HG03139 (cell line): Measurements from ENCODE around the gene AZIN2.
A peak's percentile ranks its signal among the peaks of the same experiment; 100 is the strongest.
"Not testable (repeated sequence)": the region's sequence is repeated elsewhere in the genome, so short reads cannot be mapped to it uniquely, and the experiment has no call there.

Experiments
- ATAC-seq: cut with Tn5 transposase; IDR thresholded peaks from one replicate; pipeline ENCODE4 v1.9.1; 2021; ENCODE audit not compliant: unreplicated experiment

AZIN2 gene

GRCh38 chr1:33080885-33081553 is at the start of gene AZIN2:
Gene AZIN2, plus strand, starts transcription at chr1:33081153. Its CDS starts 1,097 bp downstream, at chr1:33082250.
- peak; percentile 85 for ATAC-seq

- ATAC-seq, result no peak
These were observed 49.4 kb upstream of the AZIN2 start for GRCh38 chr1:33031506-33031905.

GRCh38 chr1:33032126-33032869 is 48.7 kb upstream of the AZIN2 start:
- ATAC-seq, result no peak

- no peak for ATAC-seq
These were observed 44.9 kb upstream of the AZIN2 start for GRCh38 chr1:33036051-33036525.

- peak; percentile 98 for ATAC-seq
These were observed 44.1 kb upstream of the AZIN2 start, which contains the start of gene AK2 for GRCh38 chr1:33036526-33037503. Gene AK2, minus strand, starts transcription at chr1:33036883. Its CDS starts 55 bp downstream, at chr1:33036828.

GRCh38 chr1:33039840-33040239 is 41.1 kb upstream of the AZIN2 start:
- no peak for ATAC-seq

- ATAC-seq, result no peak
These were observed 39.9 kb upstream of the AZIN2 start for GRCh38 chr1:33041026-33041425.

GRCh38 chr1:33042831-33043230 is 38.1 kb upstream of the AZIN2 start:
- ATAC-seq, result no peak

GRCh38 chr1:33043267-33044092 is 37.5 kb upstream of the AZIN2 start:
- no peak for ATAC-seq

GRCh38 chr1:33045246-33045645 is 35.7 kb upstream of the AZIN2 start:
- no peak for ATAC-seq

- no peak for ATAC-seq
These were observed 35.1 kb upstream of the AZIN2 start for GRCh38 chr1:33045814-33046213.

GRCh38 chr1:33046234-33046633 is 34.7 kb upstream of the AZIN2 start:
- not testable (repeated sequence) for ATAC-seq

GRCh38 chr1:33047290-33047689 is 33.7 kb upstream of the AZIN2 start:
- ATAC-seq, result no peak

- ATAC-seq, result no peak
These were observed 33.1 kb upstream of the AZIN2 start for GRCh38 chr1:33047839-33048305.

GRCh38 chr1:33048426-33048825 is 32.5 kb upstream of the AZIN2 start:
- ATAC-seq, result no peak

- ATAC-seq, result no peak
These were observed 31.6 kb upstream of the AZIN2 start for GRCh38 chr1:33049371-33049770.

- ATAC-seq, result no peak
These were observed 30.5 kb upstream of the AZIN2 start for GRCh38 chr1:33050221-33051076.

- no peak for ATAC-seq
These were observed 25.5 kb upstream of the AZIN2 start for GRCh38 chr1:33055210-33056008.
